K562 (cell line): ENCODE data around the gene CUX1. TPM values are rescaled to one million over a fixed set of nuclear protein-coding genes. Genes with fewer than 3 reads are reported as not detected.

Experiments
- ATAC-seq: fragments of 200-7000 bp; cut with Tn5 transposase; 3 replicates; pipeline ENCODE4 v1.9.1; 2020; ENCODE audit warnings: moderate library complexity
- BruUV-seq: library from RNA; stranded (reverse); fragments of 400-500 nt; replicated peaks from 2 replicates; lab custom pipeline; 2021; lab: Mats Ljungman, UMichigan
- CTCF ChIA-PET: fragments of 300-600 bp; formaldehyde crosslinking; extraction: SDS; loops from one replicate; lab custom pipeline; 2021; ENCODE audit warnings: low intra/inter-chr PET ratio; lab: Yijun Ruan, JAX
- POLR2A ChIA-PET: fragments of 300-600, 350-650 bp; sonication (Branson Sonifier 250); formaldehyde crosslinking; extraction: SDS; loops from one replicate; lab custom pipeline; 2021; ENCODE audit warnings: antibody characterized with exemption, inconsistent platforms; lab: Yijun Ruan, JAX
- DNase-seq, 4 experiments: peaks; one replicate each; pipeline versions ENCODE4 v3.0.0 to v3.0.0-alpha.2; 2011 to 2018; ENCODE audit warnings: low spot score in 3 of 4, mixed read lengths in 3 of 4; ENCODE audit errors: extremely low read depth in 1 of 4
- FAIRE-seq: peaks from 2 replicates; lab custom pipeline; 2011; peaks lifted over from hg19 to GRCh38; lab: Jason Lieb, UNC
- H2AFZ ChIP-seq: 2 replicates; pipeline ENCODE4 v1.6.0; 2011; ENCODE audit warnings: low read depth, low read length, control low read depth, inconsistent platforms
- H3K27ac ChIP-seq: fragments of 200-600 bp; 3 replicates; pipeline ENCODE4 v1.8.0; 2011; ENCODE audit warnings: low read depth, mild to moderate bottlenecking, control low read depth, inconsistent platforms, low read length, moderate library complexity, mixed read lengths; ENCODE audit errors: extremely low read depth
- H3K27me3 ChIP-seq, 2 experiments: fragments of 300-600 bp in 1 of 2; 2 replicates in 1 of 2; 3 replicates in 1 of 2; pipeline versions ENCODE4 v1.6.0 to v1.8.0; 2011; ENCODE audit warnings: inconsistent platforms in 2 of 2, low read length in 2 of 2, mild to moderate bottlenecking in 1 of 2, mixed read lengths in 1 of 2, moderate library complexity in 1 of 2; ENCODE audit not compliant: control insufficient read depth in 2 of 2, insufficient read depth in 2 of 2
- H3K36me3 ChIP-seq: fragments of 300-600 bp; 3 replicates; pipeline ENCODE4 v1.8.0; 2011; ENCODE audit warnings: mild to moderate bottlenecking, low read length, inconsistent platforms; ENCODE audit not compliant: control insufficient read depth, insufficient read depth
- H3K4me1 ChIP-seq, 2 experiments: fragments of 200-600 bp in 1 of 2; replicated peaks in 1 of 2; 2 replicates in 1 of 2; 3 replicates in 1 of 2; pipeline versions ENCODE4 v1.5.1 to v1.8.0; 2011; ENCODE audit warnings: inconsistent platforms in 2 of 2, low read length in 2 of 2, mild to moderate bottlenecking in 1 of 2, mixed read lengths in 1 of 2, moderate library complexity in 1 of 2; ENCODE audit not compliant: control insufficient read depth in 2 of 2, insufficient read depth in 2 of 2
- H3K4me2 ChIP-seq: 2 replicates; pipeline ENCODE4 v1.6.1; 2011; ENCODE audit warnings: low read length, control low read depth, inconsistent platforms, mixed read lengths; ENCODE audit not compliant: insufficient read depth
- H3K4me3 ChIP-seq: fragments of 200-600 bp; sonication (generic), shearing (Covaris generic); 2 replicates; pipeline ENCODE4 v1.5.1; 2016; ENCODE audit warnings: control low read depth, inconsistent platforms
- H3K79me2 ChIP-seq: fragments of 200-600 bp; 3 replicates; pipeline ENCODE4 v1.8.0; 2011; ENCODE audit warnings: low read length, inconsistent platforms; ENCODE audit not compliant: control insufficient read depth, insufficient read depth
- H3K9ac ChIP-seq, 2 experiments: 2 replicates each; pipeline versions ENCODE4 v1.6.0 to v1.6.1; 2011; ENCODE audit warnings: low read depth in 2 of 2, low read length in 2 of 2, control low read depth in 1 of 2, inconsistent platforms in 1 of 2, mild to moderate bottlenecking in 1 of 2, mixed read lengths in 1 of 2; ENCODE audit not compliant: insufficient read depth in 1 of 2
- H3K9me1 ChIP-seq: one replicate; pipeline ENCODE4 v1.6.0; 2011; ENCODE audit warnings: inconsistent platforms, mild to moderate bottlenecking, low read length, moderate library complexity; ENCODE audit not compliant: control insufficient read depth, insufficient read depth
- H3K9me3 ChIP-seq: replicated peaks from 2 replicates; pipeline ENCODE4 v1.5.1; 2011; ENCODE audit warnings: low read depth, low read length, inconsistent platforms; ENCODE audit not compliant: control insufficient read depth, insufficient read depth
- H4K20me1 ChIP-seq: replicated peaks from 2 replicates; pipeline ENCODE4 v1.6.1; 2011; ENCODE audit warnings: low read length, inconsistent platforms, mixed read lengths; ENCODE audit not compliant: control insufficient read depth, insufficient read depth
- BACH1 ChIP-seq: fragments of 200-800 bp; sonication (Bioruptor generic); IDR thresholded peaks from 2 replicates; pipeline ENCODE4 v1.6.1; 2016; ENCODE audit warnings: missing genetic modification characterization, missing compliant biosample characterization
- RBM22 ChIP-seq: fragments of 200-400 bp; formaldehyde crosslinking; IDR thresholded peaks from 2 replicates; pipeline ENCODE4 v1.6.1; 2018; ENCODE audit warnings: low read length, low read depth; ENCODE audit not compliant: poor library complexity, severe bottlenecking
- TEAD1 ChIP-seq, 2 experiments: fragments of 450-650 bp in 1 of 2; sonication (generic) in 1 of 2; formaldehyde crosslinking; IDR thresholded peaks; 2 replicates each; pipeline versions ENCODE4 v1.4.0 to v1.8.0; 2020 to 2022; ENCODE audit warnings: mild to moderate bottlenecking in 2 of 2, missing genetic modification reagents in 1 of 2
- WGBS: fragments of 100-300 bp; shearing (Covaris generic); methylation state at CpG from one replicate; pipeline ENCODE4 v1.1.6; 2016; ENCODE audit warnings: low coverage, mixed read lengths; ENCODE audit not compliant: insufficient coverage; ENCODE audit errors: missing lambda C conversion rate; 5-methylcytosine and 5-hydroxymethylcytosine counted together
- in situ Hi-C: fragments of 300-500 bp; cut with MboI; formaldehyde crosslinking; loops from 4 replicates; pipeline ENCODE4 v1.15.0; 2018; ENCODE audit warnings: inconsistent platforms, mixed read lengths
- intact Hi-C: fragments of 100-400 bp; cut with micrococcal nuclease; formaldehyde crosslinking; loops from 2 replicates; pipeline ENCODE4 v1.14.2; 2022
- polyA plus RNA-seq, 8 experiments: library from polyadenylated mRNA; depleted of rRNA in 4 of 8; stranded (reverse) in 5 of 8; unstranded in 3 of 8; fragments of >200 nt; fragmentation: Nextera tagmentation in 2 of 8; fragmentation: Illumina TruSeq in 1 of 8; extraction: Ambion mirVana in 2 of 8; extraction: Trizol in 1 of 8; gene quantifications; 2 replicates each; pipeline versions ENCODE4 v1.2.1 to v1.2.3, GENCODE V29; 2011 to 2014; ENCODE audit warnings: inconsistent platforms in 1 of 8, missing spikeins in 1 of 8
- total RNA-seq, 7 experiments: library from RNA; depleted of rRNA in 6 of 7; stranded (reverse); fragments of >200 nt in 6 of 7; fragmentation: Illumina TruSeq in 2 of 7; extraction: Trizol in 2 of 7; gene quantifications; 2 replicates each; pipeline versions ENCODE4 v1.2.1 to v1.2.3, GENCODE V29; 2011 to 2021; ENCODE audit warnings: low replicate concordance in 1 of 7

Gene CUX1
- total and polyA plus RNA-seq, 9 of the 15 experiments (the other 6 are each of a cell fraction or from before 2014, with no cell fraction given): 3.6 to 55.3 (median 25.2) TPM

DNA sequence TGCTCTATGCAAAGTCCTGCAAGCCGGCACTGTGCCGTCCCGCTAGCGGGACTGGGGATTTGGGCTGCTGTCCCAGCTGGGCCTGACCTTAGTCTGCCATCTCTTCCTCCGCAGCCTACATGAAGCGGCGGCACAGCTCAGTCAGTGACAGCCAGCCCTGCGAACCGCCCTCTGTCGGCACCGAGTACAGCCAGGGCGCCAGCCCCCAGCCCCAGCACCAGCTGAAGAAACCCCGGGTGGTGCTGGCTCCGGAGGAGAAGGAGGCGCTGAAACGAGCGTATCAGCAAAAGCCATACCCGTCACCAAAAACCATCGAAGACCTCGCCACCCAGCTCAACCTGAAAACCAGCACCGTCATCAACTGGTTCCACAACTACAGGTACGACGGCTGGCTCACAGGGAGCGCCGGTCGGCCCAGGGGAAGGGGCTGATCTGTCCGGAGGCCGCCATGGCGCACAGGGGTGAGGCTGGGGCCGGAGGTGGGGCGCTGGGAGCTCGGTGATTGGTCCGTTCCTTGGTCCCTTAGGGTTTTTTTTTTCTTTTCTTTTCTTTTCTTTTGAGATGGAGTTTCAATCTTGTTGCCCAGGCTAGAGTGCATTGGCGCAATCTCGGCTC, 421.9 kb downstream of the CUX1 start:
- Histone ChIP-seq H3K9me1 (no peaks in the 10 kb centered on the region), H3K9me3 (no peaks in the 10 kb centered on the region), H4K20me1 (peaks cover 3% of the 10 kb centered on the region; the same call in 1 of the 2 replicates), H3K27ac (no peak overlapping the region), H3K36me3 (peaks cover 53% of the 10 kb centered on the region), H3K4me3 (no peak overlapping the region), H2AFZ (no peak overlapping the region), H3K27me3 (no peaks in the 10 kb centered on the region), H3K4me2 (no peak overlapping the region), H3K9ac (peak overlapping the region in 1 of 2 experiments; percentile 23; a peak in 1 of 4 replicates), H3K79me2 (no peaks in the 10 kb centered on the region), H3K4me1 (peaks cover 0 to 6% of the 10 kb centered on the region in 2 experiments; a peak in 1 of 5 replicates)
- no peak for ATAC-seq
- WGBS: 95% methylated on average over 27 of the region's 35 CpGs
- BruUV-seq: no TSS peak
- TF ChIP-seq BACH1: no peak
- TF ChIP-seq RBM22: peak; percentile 58
- POLR2A ChIA-PET: interaction anchor here (0.5 to 0.9 kb wide), 2 partner anchors 8 to 12 kb away, joined by 3 read pairs; no protein-coding TSS in a partner anchor
- FAIRE-seq: no peak
- DNase-seq: no peak
- intact Hi-C loops (loop anchor here (5.0 kb wide), 2 partner anchors 422 to 637 kb away; partner anchors contain the start of gene CUX1), in situ Hi-C loops (loop anchor here (10.0 kb wide), 1 partner anchor 545 kb away; no protein-coding TSS in a partner anchor)
- CTCF ChIA-PET: no interaction called here

DNA sequence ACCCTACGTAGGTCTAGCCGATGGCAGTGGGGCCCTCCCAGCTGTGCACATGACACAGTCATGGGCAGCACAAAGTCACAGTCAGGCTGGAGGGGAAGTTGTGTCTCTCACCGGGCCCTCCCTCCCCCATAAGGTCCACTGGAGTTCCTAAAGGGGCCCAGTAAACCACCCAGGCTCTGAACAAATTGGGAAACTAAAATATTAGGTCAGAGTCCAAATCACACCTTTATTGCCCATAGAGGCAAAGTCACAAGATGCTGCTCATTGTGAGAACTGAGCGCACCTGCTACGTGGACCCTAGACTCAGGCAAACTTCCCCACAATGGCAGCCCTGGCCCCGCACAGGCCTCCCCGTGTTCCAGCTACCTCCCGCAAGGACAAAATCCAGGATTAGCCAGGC, 424.0 kb downstream of the CUX1 start:
- H3K9me1 ChIP-seq: no peaks in the 10 kb centered on the region
- peaks cover 0 to 4% of the 10 kb centered on the region in 2 experiments; a peak in 1 of 5 replicates for H3K4me1 ChIP-seq
- no TSS peak for BruUV-seq
- TF ChIP-seq TEAD1 (CRISPR knock-in tag; IDR thresholded peaks at IDR 0.05): no peak
- H3K36me3 ChIP-seq: peaks cover 47% of the 10 kb centered on the region
- no peak for DNase-seq
- no peaks in the 10 kb centered on the region for H3K79me2 ChIP-seq
- no peak overlapping the region for H3K9ac ChIP-seq
- 88% methylated on average over 8 of the region's 8 CpGs for WGBS
- no peak overlapping the region for H3K4me2 ChIP-seq
- intact Hi-C loops (no loop called here), in situ Hi-C loops (no loop called here)
- ChIA-PET POLR2A (interaction anchor here (1.4 kb wide), 1 partner anchor 11 kb away, joined by 6 read pairs; no protein-coding TSS in a partner anchor), CTCF (no interaction called here)
- no peak overlapping the region for H3K4me3 ChIP-seq
- H4K20me1 ChIP-seq: peaks cover 3% of the 10 kb centered on the region; the same call in 1 of the 2 replicates
- no peak overlapping the region for H3K27ac ChIP-seq
- ATAC-seq: no peak
- no peak for FAIRE-seq
- H2AFZ ChIP-seq: no peak overlapping the region
- H3K9me3 ChIP-seq: no peaks in the 10 kb centered on the region
- no peaks in the 10 kb centered on the region for H3K27me3 ChIP-seq
